ENCODE results near the gene STAT4. TPM values are rescaled to one million over a fixed set of nuclear protein-coding genes. Genes with fewer than 3 reads are reported as not detected.

STAT4 gene
- total RNA-seq, 3 donors from 2014 or later = 46.0 to 71.7 (median 69.5) TPM

- H3K9me3 Mint-ChIP-seq = no peaks in the 10 kb centered on the region
- peaks cover 67% of the 10 kb centered on the region for H3K36me3 Mint-ChIP-seq (ENCODE audit: insufficient read depth)
- ATAC-seq = no peak
- H3K4me3 Mint-ChIP-seq = peak overlapping the region; percentile 1
- DNase-seq = no peak
- peaks cover 74% of the 10 kb centered on the region for H3K4me1 Mint-ChIP-seq (ENCODE audit: low read depth)
- H3K27me3 Mint-ChIP-seq (ENCODE audit: low read depth) = no peaks in the 10 kb centered on the region
Measured at GRCh38 chr2:191144217-191144616, 6.6 kb downstream of the STAT4 start.

- DNase-seq = no peak
- peaks cover 69% of the 10 kb centered on the region for H3K36me3 Mint-ChIP-seq (ENCODE audit: insufficient read depth)
- no peaks in the 10 kb centered on the region for H3K9me3 Mint-ChIP-seq
- H3K27me3 Mint-ChIP-seq (ENCODE audit: low read depth) = no peaks in the 10 kb centered on the region
- H3K4me1 Mint-ChIP-seq (ENCODE audit: low read depth) = peaks cover 75% of the 10 kb centered on the region
- no peak for ATAC-seq
- no peak overlapping the region for H3K4me3 Mint-ChIP-seq
Measured at GRCh38 chr2:191143791-191144190, 7.0 kb downstream of the STAT4 start.

GRCh38 chr2:191128911-191129304, 21.9 kb downstream of the STAT4 start:
- DNase-seq (no peak), ATAC-seq (no peak)
- Mint-ChIP-seq H3K36me3 (ENCODE audit: insufficient read depth) (peaks cover 50% of the 10 kb centered on the region), H3K9me3 (peaks cover 5% of the 10 kb centered on the region), H3K27me3 (ENCODE audit: low read depth) (no peaks in the 10 kb centered on the region), H3K4me3 (no peak overlapping the region), H3K4me1 (ENCODE audit: low read depth) (peaks cover 67% of the 10 kb centered on the region)

GRCh38 chr2:191128172-191128910, 22.5 kb downstream of the STAT4 start:
- DNase-seq = no peak
- ATAC-seq = peak; percentile 69 to 90
- Mint-ChIP-seq H3K27me3 (ENCODE audit: low read depth) (no peaks in the 10 kb centered on the region), H3K9me3 (peaks cover 5% of the 10 kb centered on the region), H3K4me1 (ENCODE audit: low read depth) (peaks cover 66% of the 10 kb centered on the region), H3K36me3 (ENCODE audit: insufficient read depth) (peaks cover 53% of the 10 kb centered on the region), H3K4me3 (peak overlapping the region; percentile 45)

GRCh38 chr2:191127235-191127634, 23.6 kb downstream of the STAT4 start:
- ATAC-seq = peak; percentile 47 to 64
- Mint-ChIP-seq H3K4me1 (ENCODE audit: low read depth) (peaks cover 72% of the 10 kb centered on the region), H3K27me3 (ENCODE audit: low read depth) (no peaks in the 10 kb centered on the region), H3K9me3 (peaks cover 5% of the 10 kb centered on the region), H3K36me3 (ENCODE audit: insufficient read depth) (peaks cover 54% of the 10 kb centered on the region), H3K4me3 (peak overlapping the region; percentile 38)
- DNase-seq = no peak

GRCh38 chr2:191126386-191127085, 24.3 kb downstream of the STAT4 start:
- DNase-seq = no peak
- peaks cover 69% of the 10 kb centered on the region for H3K4me1 Mint-ChIP-seq (ENCODE audit: low read depth)
- peaks cover 5% of the 10 kb centered on the region for H3K9me3 Mint-ChIP-seq
- no peaks in the 10 kb centered on the region for H3K27me3 Mint-ChIP-seq (ENCODE audit: low read depth)
- H3K36me3 Mint-ChIP-seq (ENCODE audit: insufficient read depth) = peaks cover 49% of the 10 kb centered on the region
- no peak overlapping the region for H3K4me3 Mint-ChIP-seq
- ATAC-seq = peak; percentile 21 to 27

GRCh38 chr2:191125646-191126045, 25.1 kb downstream of the STAT4 start:
- Mint-ChIP-seq H3K4me3 (no peak overlapping the region), H3K4me1 (ENCODE audit: low read depth) (peaks cover 65% of the 10 kb centered on the region), H3K27me3 (ENCODE audit: low read depth) (no peaks in the 10 kb centered on the region), H3K36me3 (ENCODE audit: insufficient read depth) (peaks cover 47% of the 10 kb centered on the region), H3K9me3 (peaks cover 5% of the 10 kb centered on the region)
- ATAC-seq (no peak), DNase-seq (no peak)

- H3K9me3 Mint-ChIP-seq = peaks cover 5% of the 10 kb centered on the region
- H3K4me1 Mint-ChIP-seq (ENCODE audit: low read depth) = peaks cover 67% of the 10 kb centered on the region
- no peak for DNase-seq
- no peak overlapping the region for H3K4me3 Mint-ChIP-seq
- H3K27me3 Mint-ChIP-seq (ENCODE audit: low read depth) = no peaks in the 10 kb centered on the region
- peaks cover 59% of the 10 kb centered on the region for H3K36me3 Mint-ChIP-seq (ENCODE audit: insufficient read depth)
- peak; percentile 56 to 65 for ATAC-seq
Measured at GRCh38 chr2:191122638-191123294, 28.0 kb downstream of the STAT4 start.

GRCh38 chr2:191117341-191117740, 33.5 kb downstream of the STAT4 start:
- DNase-seq = no peak
- Mint-ChIP-seq H3K9me3 (no peaks in the 10 kb centered on the region), H3K4me1 (ENCODE audit: low read depth) (peaks cover 71% of the 10 kb centered on the region), H3K4me3 (no peak overlapping the region), H3K36me3 (ENCODE audit: insufficient read depth) (peaks cover 42% of the 10 kb centered on the region), H3K27me3 (ENCODE audit: low read depth) (no peaks in the 10 kb centered on the region)
- ATAC-seq = no peak

GRCh38 chr2:191115804-191116203, 35.0 kb downstream of the STAT4 start:
- Mint-ChIP-seq H3K9me3 (no peaks in the 10 kb centered on the region), H3K4me3 (peak overlapping the region; percentile 59), H3K36me3 (ENCODE audit: insufficient read depth) (peaks cover 43% of the 10 kb centered on the region), H3K4me1 (ENCODE audit: low read depth) (peaks cover 76% of the 10 kb centered on the region), H3K27me3 (ENCODE audit: low read depth) (no peaks in the 10 kb centered on the region)
- ATAC-seq (peak; percentile 54 to 65), DNase-seq (no peak)

- H3K4me3 Mint-ChIP-seq = peak overlapping the region; percentile 59
- no peaks in the 10 kb centered on the region for H3K27me3 Mint-ChIP-seq (ENCODE audit: low read depth)
- H3K36me3 Mint-ChIP-seq (ENCODE audit: insufficient read depth) = peaks cover 40% of the 10 kb centered on the region
- no peaks in the 10 kb centered on the region for H3K9me3 Mint-ChIP-seq
- DNase-seq (peak; percentile 48), ATAC-seq (peak; percentile 66 to 68)
- peaks cover 74% of the 10 kb centered on the region for H3K4me1 Mint-ChIP-seq (ENCODE audit: low read depth)
Measured at GRCh38 chr2:191115391-191115790, 35.4 kb downstream of the STAT4 start.

- Mint-ChIP-seq H3K36me3 (ENCODE audit: insufficient read depth) (peaks cover 39% of the 10 kb centered on the region), H3K4me1 (ENCODE audit: low read depth) (peaks cover 76% of the 10 kb centered on the region), H3K27me3 (ENCODE audit: low read depth) (no peaks in the 10 kb centered on the region), H3K9me3 (no peaks in the 10 kb centered on the region), H3K4me3 (peak overlapping the region; percentile 59)
- DNase-seq (peak; percentile 9), ATAC-seq (peak; percentile 25 to 32)
Measured at GRCh38 chr2:191114403-191114886, 36.3 kb downstream of the STAT4 start.

GRCh38 chr2:191113761-191114160, 37.0 kb downstream of the STAT4 start:
- Mint-ChIP-seq H3K27me3 (ENCODE audit: low read depth) (no peaks in the 10 kb centered on the region), H3K36me3 (ENCODE audit: insufficient read depth) (peaks cover 35% of the 10 kb centered on the region), H3K9me3 (no peaks in the 10 kb centered on the region), H3K4me1 (ENCODE audit: low read depth) (peaks cover 78% of the 10 kb centered on the region), H3K4me3 (peak overlapping the region; percentile 35)
- DNase-seq (no peak), ATAC-seq (no peak)

GRCh38 chr2:191112448-191112901, 38.3 kb downstream of the STAT4 start:
- H3K36me3 Mint-ChIP-seq (ENCODE audit: insufficient read depth) = peaks cover 30% of the 10 kb centered on the region
- H3K27me3 Mint-ChIP-seq (ENCODE audit: low read depth) = no peaks in the 10 kb centered on the region
- peaks cover 82% of the 10 kb centered on the region for H3K4me1 Mint-ChIP-seq (ENCODE audit: low read depth)
- H3K9me3 Mint-ChIP-seq = no peaks in the 10 kb centered on the region
- peak; percentile 11 to 29 for ATAC-seq
- DNase-seq = no peak
- peak overlapping the region; percentile 34 for H3K4me3 Mint-ChIP-seq
